ENCODE data around the gene WDR6.

The WDR6 gene

GRCh38 chr3:48989126-48989795 is 17.9 kb upstream of the WDR6 start:
- H3K36me3 ChIP-seq (ENCODE audit: control insufficient read depth, insufficient read depth, low read length), result peaks cover 9% of the 10 kb centered on the region
- peak overlapping the region; percentile 80 for H3K4me3 ChIP-seq (replicated peaks; ENCODE audit: low read depth, low read length)
- TF ChIP-seq, protein P1, sequence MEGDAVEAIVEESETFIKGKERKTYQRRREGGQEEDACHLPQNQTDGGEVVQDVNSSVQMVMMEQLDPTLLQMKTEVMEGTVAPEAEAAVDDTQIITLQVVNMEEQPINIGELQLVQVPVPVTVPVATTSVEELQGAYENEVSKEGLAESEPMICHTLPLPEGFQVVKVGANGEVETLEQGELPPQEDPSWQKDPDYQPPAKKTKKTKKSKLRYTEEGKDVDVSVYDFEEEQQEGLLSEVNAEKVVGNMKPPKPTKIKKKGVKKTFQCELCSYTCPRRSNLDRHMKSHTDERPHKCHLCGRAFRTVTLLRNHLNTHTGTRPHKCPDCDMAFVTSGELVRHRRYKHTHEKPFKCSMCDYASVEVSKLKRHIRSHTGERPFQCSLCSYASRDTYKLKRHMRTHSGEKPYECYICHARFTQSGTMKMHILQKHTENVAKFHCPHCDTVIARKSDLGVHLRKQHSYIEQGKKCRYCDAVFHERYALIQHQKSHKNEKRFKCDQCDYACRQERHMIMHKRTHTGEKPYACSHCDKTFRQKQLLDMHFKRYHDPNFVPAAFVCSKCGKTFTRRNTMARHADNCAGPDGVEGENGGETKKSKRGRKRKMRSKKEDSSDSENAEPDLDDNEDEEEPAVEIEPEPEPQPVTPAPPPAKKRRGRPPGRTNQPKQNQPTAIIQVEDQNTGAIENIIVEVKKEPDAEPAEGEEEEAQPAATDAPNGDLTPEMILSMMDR (IDR thresholded peaks at IDR 0.05; ENCODE audit: insufficient read depth, low read length, poor library complexity, severe bottlenecking), result no peak
- DNase-seq (ENCODE audit: extremely low read depth, insufficient read length), result no peak
- no peaks in the 10 kb centered on the region for H3K27me3 ChIP-seq (replicated peaks; ENCODE audit: control insufficient read depth, insufficient read depth, low read length)

GRCh38 chr3:48989796-48990635 is 17.2 kb upstream of the WDR6 start, which contains the start of gene P4HTM:
P4HTM (plus strand) TSS chr3:48990241; CDS start chr3:48990257, 16 bp downstream.
- H3K27me3 ChIP-seq (replicated peaks; ENCODE audit: control insufficient read depth, insufficient read depth, low read length), result no peaks in the 10 kb centered on the region
- H3K36me3 ChIP-seq (ENCODE audit: control insufficient read depth, insufficient read depth, low read length), result peaks cover 7% of the 10 kb centered on the region
- TF ChIP-seq, protein P1 (IDR thresholded peaks at IDR 0.05; ENCODE audit: insufficient read depth, low read length, poor library complexity, severe bottlenecking), result peak; percentile 47
- peak; percentile 83 for DNase-seq (ENCODE audit: extremely low read depth, insufficient read length)
- H3K4me3 ChIP-seq (replicated peaks; ENCODE audit: low read depth, low read length), result peak within 1 kb of the TSS; percentile 80

DNA sequence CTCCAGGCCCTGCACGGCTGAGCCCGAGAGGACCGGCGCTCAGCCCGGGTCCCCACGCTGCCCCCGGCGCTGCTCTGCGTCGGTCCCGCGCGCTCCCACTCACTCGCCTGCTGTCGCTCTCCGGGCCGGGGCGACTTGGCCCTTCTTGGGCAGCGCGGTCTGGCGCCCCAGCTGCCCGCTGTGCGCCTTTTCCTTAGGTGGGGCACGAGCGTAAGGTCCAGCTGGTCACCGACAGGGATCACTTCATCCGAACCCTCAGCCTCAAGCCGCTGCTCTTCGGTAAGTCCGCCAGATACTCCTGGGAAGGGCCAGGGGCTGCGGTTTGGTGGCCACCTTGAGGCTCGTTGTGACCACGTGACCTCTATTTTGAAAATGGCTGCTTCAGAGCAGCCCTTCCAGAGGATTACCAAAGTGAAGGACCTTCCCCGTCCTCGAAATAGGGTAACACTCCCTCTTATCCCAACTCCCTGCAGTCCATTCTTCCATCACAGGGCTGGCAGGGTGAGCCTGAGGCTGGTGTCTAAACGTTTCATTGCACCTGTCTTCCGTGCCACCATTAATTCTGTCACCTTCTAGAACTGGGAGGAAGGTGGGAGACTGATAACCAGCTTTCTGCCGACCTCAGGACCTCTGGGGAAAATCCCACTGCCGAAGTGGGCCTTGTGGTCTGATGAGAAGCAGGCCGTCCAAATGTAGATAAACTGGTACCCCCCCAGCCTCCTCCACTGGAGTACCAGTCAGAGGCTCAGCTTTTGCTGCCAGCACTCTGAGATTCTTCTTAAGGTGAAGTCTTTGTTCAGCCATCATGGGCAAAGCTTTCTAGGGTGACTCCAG is 16.3 kb upstream of the WDR6 start:
- Histone ChIP-seq H3K4me3 (replicated peaks; ENCODE audit: low read depth, low read length) (peak overlapping the region; percentile 80), H3K27me3 (replicated peaks; ENCODE audit: control insufficient read depth, insufficient read depth, low read length) (no peaks in the 10 kb centered on the region), H3K36me3 (ENCODE audit: control insufficient read depth, insufficient read depth, low read length) (peaks cover 6% of the 10 kb centered on the region)
- TF ChIP-seq, protein P1 (IDR thresholded peaks at IDR 0.05; ENCODE audit: insufficient read depth, low read length, poor library complexity, severe bottlenecking), result no peak
- DNase-seq (ENCODE audit: extremely low read depth, insufficient read length), result no peak

DNA sequence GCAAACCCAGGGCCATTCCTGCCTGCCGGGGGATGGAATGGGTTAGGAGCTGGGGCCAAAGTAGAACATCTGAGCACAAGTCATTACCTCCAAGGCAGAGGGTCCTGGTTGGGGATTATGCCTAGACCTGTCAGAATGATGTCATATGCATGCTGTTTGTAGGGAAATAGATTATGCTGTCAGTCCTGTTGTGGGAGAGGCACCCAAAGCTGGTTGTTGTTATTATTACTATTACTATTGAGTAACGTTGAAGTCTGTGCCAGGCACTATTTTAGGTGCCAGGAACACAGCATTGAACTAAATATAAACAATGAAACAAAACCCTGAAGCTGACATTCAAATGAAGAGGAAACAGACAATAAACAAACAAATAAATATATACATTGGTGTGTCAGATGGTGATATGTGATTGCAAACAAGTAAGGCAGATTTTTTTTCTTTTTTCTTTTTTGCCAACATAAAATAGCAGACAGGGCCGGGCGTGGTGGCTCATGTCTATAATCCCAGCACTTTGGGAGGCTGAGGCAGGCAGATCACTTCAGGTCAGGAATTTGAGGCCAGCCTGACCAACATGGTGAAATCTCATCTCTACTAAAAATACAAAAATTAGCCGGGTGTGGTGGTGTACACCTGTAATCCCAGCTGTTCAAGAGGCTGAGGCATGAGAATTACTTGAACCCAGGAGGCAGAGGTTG is 15.2 kb upstream of the WDR6 start:
- no peak for DNase-seq (ENCODE audit: extremely low read depth, insufficient read length)
- TF ChIP-seq, protein P1 (IDR thresholded peaks at IDR 0.05; ENCODE audit: insufficient read depth, low read length, poor library complexity, severe bottlenecking), result no peak
- no peak overlapping the region for H3K4me3 ChIP-seq (replicated peaks; ENCODE audit: low read depth, low read length)
- peaks cover 6% of the 10 kb centered on the region for H3K36me3 ChIP-seq (ENCODE audit: control insufficient read depth, insufficient read depth, low read length)
- no peaks in the 10 kb centered on the region for H3K27me3 ChIP-seq (replicated peaks; ENCODE audit: control insufficient read depth, insufficient read depth, low read length)

GRCh38 chr3:48993834-48994233 is 13.4 kb upstream of the WDR6 start:
- no peak for DNase-seq (ENCODE audit: extremely low read depth, insufficient read length)
- Histone ChIP-seq H3K27me3 (replicated peaks; ENCODE audit: control insufficient read depth, insufficient read depth, low read length) (no peaks in the 10 kb centered on the region), H3K4me3 (replicated peaks; ENCODE audit: low read depth, low read length) (no peak overlapping the region), H3K36me3 (ENCODE audit: control insufficient read depth, insufficient read depth, low read length) (peaks cover 8% of the 10 kb centered on the region)
- TF ChIP-seq, protein P1 (IDR thresholded peaks at IDR 0.05; ENCODE audit: insufficient read depth, low read length, poor library complexity, severe bottlenecking), result no peak

All from GM06990 (cell line).